HG03354 (cell line): ENCODE results near the gene STOML1.
"Not testable (repeated sequence)": the region's sequence is repeated elsewhere in the genome, so short reads cannot be mapped to it uniquely, and the experiment has no call there.

Experiments used
- ATAC-seq: cut with Tn5 transposase; IDR thresholded peaks from one replicate; pipeline ENCODE4 v1.9.1; 2021; ENCODE audit warnings: mild to moderate bottlenecking; ENCODE audit not compliant: unreplicated experiment, poor library complexity, severe bottlenecking

Gene STOML1

DNA sequence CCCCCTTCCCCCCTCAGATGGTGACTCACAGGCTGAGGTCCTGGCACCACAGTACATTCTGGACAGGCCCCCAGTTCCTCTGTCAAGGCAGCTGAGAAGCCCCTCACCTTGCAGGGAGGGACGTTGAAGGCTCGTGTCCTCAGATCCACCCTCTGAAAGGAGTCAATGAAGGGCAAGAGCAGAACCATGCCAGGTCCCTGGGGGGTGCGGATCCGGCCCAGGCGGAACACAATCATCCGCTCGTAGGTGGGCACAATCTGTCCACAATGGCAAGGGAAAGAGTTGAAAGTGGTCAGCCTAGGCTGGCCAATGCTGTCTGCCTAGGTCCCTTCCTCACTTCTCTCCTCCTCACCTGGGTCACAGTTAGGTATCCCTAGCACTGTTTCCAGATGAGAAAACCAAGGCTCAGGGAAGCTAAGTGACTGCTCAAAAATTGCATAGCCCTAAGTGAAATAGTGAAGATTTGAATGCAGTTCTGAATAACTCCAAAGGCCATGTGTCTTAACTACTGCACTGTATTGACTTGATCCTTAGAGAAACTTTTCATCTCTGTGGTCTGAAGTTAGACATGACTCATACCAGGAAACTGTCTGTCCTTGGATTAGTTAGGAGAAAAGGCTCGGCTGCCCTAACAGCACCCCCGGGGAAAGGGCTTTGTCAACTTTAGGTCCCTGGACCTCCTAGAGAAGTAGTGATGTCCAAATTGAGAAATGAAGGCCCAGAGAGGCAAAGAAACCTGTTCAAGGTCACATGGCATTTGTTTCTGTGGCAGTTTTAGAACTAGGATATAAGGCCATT lies 2.9 kb downstream of the STOML1 start:
- ATAC-seq: no peak

DNA sequence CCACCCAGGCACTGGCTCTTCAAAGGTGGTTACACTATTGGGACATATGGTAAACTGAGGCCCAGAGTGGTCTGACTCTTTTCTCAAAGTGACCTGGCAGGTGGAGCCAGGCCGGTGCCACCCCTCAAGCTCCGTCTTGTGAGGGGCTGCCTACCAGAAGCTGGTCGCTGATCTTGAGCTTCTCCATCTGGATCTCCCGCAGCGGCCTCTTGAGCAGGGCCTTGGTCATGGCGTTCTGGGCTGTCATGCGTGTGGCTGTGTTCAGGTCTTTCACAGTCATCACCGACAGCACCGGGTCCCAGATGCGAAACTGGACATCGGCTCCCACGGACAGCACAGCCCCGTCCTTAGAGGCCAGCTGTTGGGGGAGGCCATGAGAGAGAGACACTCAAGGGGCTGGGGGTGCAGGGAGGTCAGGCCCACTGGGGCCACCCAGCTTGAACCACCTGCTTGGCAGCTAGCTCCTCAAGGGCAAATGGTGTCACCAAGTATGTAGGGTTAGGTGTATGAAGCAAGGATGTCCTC lies 3.6 kb downstream of the STOML1 start:
- no peak for ATAC-seq

DNA sequence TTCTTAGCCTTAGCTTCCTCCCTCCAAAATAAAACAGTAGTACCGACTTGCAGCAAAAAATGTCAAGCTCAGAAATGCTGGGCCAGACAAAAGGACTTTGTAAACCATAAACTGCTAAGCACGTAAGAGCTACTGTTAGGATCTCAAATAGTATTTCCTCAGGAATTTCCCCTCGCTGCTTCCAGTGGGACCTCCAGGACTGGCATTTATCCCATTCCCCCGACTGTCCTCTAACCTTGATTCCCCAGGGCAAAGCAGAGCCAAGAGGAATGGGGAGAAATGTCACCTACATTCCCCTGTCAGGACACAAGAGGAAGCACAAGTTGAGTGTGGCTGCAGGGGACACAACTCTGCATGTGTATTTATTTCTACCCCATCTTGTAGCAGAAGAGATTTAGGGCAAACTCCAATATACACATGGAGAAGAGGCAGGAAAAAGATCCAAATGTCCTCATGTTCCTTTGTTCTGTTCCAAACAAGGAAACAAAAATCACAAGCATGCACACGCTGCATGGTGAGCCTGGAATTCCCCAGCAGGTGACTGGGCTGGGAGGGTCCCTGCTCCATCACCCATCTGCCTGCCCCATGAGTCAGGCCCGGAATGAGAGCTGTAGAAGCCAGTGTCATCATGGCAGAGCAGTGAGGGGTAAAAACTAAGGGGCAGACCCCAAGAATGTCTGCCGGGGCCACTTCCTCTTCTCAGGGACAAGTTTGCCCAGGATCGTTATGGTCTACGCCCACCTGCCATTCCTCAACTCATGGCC lies 4.2 kb downstream of the STOML1 start:
- ATAC-seq: no peak

DNA sequence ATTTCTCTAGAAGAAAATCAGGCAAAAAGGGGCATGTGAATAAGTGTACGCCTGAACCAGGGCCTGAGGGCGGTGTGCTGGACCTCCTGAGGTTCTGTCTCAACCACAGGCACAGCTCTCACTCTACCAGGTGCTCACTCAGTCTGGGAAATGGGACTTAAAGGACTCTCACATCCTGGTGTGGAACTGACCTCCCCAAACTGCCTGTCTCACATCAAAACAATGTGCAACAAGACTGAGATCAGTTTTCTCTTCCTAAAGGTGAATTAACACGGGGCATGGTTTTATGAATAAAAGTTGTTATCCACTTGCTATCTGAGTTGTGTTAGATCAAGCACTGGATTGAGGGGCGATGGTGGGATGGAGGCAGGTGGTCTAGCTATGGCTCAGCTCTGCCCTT lies 4.8 kb downstream of the STOML1 start:
- ATAC-seq: no peak

DNA sequence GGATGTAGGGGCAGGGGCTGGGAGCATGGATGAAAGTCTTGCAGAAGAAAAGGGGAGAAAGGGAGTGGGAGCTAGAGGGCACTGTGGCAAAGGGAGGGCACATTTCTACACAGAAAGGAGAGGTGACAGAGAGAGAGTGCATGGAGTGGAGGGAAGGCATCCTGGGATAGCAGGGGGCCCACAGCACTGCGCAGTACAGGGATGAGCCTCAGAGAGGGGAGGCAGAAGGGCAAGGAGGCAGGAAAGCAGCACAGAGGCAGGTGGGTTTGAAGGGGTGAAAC lies 5.4 kb downstream of the STOML1 start:
- ATAC-seq: no peak

DNA sequence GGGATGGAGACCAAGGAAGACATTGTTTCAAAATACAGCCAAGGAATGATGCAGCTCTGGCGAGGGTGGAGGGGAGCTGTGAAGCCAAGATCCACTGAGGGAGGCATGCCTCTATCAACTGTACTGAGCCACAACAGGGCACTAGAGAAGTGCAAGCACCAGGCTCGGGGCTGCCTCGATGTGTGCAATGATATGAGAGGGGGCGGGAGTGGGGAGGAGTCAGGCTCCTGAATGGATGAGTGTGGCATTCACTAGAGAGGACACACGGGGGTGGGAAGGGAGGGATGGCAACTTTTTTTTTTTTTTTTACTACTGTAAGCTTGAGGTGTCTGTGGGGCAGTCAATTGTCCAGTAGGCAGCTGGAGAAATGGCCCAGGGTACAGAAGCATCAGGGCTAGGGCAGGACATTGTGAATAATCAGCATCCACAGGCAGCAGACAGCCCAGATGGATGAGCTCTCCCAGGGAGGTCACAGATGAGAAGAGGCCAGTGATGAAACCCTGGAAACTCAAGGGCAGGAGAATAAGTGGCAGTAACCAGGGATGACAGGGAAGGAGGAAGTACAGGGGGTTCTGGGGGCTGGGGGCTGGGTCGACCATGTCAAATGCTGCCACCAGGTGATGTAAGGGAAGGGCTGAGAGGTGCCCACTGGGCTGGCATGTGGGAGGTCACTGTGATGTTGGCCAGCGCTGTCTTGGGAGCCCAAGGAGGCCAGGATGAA lies 5.9 kb downstream of the STOML1 start:
- ATAC-seq: no peak

DNA sequence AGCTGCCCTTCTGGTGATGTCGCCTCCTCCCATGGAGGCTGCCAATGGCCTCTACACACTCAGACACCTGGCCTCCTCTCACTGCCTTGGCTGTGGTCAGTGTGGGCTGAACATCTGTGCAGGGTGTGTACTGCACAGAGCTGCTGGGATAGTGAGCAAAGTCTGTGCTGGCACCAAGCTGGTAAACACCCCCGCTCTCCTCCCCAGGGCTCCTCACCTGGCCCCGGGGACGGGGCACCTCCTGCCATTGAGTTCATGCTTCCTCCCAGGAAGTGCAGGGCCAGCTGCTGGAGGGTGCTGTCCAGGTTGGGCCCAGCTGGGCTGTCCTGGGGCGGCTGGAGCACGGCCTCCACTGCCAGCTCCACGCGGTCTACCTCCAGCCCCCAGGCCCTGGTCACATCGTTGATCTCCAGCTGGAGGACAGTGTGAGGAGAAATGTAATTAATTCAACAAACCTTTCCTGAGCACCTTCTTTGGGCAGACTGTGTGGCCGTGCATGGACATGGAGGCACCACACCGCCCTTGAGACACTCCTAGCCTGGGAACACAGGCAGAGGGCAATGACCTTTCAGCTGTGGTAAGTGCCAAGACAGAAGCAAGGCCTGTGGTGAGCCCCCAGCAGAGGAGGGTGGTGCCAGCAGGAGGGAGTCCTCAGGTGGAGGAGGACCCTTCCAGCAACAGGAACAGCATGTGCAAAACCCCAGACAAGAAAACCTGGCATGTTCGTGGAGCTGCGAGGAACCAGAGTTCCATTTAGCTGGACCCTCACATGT lies 6.8 kb downstream of the STOML1 start:
- ATAC-seq: no peak

DNA sequence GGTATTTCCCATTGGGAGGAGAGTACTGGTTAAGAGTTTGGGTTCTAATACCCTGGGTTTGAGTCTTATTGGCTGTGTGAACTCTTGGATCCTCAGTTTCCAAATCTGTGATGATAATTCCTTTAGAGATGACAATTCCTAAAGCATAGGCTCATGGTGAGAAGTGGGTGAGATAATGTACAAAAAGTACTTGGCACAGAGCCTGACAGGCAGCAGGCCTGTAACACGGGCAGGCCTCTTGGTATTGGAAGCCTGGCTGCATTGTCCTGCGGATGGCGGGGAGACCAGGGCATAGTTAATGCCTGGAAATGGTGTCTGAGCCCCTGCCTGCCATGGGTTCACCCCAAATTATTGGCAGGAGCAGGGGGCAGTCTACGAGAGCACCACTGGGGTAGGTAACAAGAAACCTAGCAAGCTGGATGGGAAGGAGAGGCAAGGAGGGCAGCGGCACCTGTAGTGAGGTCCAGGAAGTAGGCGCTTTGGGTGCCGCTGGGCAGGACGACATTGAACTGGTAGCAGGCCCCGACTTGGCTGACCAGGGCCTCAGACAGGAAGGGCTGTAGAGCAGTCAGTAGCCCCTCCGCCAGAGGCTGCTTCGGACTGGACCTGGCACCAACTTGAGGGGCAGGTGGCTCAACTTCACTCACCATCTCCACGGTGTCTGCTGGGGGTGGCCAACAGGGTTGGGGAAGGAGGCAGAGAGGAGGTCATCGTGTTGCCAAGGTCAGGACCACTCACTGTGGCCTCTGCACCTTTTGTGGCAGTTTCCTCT lies 7.7 kb downstream of the STOML1 start:
- no peak for ATAC-seq

DNA sequence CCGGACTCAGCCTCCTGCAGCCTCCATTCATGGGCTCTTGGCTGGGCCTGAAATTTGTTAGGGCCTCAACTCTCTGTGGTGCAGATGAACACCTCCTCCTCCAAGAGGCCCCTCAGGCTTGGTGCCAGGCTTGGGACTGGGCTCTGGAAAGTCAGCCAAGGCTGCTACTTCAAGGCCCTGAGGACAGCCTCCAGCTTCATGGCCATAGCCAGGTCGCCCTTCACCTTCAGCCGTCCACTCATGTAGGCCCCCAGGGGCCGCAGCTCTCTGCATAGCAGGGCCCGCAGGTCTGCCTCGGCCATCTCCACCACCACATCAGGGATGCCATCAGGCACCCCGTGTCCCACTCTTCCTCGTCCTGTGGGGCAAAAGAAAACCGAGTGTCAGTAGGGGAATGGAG lies 8.3 kb downstream of the STOML1 start:
- no peak for ATAC-seq

DNA sequence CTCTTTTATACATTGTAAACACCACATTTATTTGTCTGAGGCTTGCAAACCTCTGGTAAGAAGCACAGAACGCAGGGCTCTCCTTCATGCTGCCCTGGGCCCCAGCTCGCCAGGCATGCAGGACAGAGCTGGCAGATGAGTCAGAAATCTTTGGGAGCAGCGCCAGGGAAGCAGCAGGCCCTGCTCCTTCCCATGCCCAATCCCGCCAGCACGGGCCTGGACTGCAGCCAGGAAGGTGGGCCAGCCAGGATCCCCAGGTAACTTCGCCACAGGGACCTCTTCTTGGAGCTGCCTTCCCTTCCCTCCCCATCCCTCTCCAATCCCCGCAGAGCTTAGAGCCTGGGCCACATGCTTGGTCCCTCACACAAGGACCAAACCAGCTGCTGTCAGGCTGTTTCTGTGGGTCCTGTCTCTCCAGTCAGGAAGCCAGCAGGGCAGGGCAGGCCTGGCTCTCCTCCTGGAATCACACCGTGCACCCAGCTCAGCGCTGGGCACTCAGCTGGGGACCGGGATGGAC lies 8.8 kb downstream of the STOML1 start:
- no peak for ATAC-seq

DNA sequence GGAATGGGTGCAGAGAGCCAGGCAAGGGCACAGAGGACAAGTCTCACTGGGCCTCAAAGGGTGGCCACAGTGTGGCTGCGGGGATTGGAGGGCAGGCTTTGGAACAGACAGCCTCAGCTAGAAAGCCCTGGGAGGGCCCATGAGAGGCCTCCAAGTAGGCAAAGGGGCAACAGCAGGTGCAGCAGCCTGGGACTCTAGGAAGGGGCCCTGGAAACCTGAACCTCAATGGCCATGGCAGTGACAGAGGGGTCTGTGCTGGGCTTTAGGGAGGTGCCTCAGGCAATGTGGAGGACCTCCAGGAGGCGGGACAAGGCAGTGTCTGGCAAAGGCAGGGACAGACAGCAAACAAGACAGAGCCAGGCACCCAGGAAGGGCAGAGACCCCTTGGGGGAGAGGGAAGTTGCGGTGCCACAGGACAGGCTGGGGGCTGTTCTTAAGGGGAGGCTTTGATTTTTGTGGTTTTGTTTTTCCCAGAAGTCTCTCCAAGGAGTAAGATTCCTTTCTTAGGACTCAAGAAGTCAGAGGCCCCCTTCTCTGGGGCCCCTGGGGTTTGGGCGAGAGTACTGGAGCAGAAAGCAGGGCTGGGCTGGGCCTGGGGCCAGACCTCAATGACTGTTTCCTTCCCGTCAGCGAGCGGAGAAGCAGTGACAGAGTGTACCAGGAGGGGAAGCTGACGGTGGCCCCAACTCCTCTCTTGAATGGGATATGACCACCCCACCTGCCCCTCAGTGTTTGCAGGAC lies 9.7 kb downstream of the STOML1 start:
- ATAC-seq: no peak

DNA sequence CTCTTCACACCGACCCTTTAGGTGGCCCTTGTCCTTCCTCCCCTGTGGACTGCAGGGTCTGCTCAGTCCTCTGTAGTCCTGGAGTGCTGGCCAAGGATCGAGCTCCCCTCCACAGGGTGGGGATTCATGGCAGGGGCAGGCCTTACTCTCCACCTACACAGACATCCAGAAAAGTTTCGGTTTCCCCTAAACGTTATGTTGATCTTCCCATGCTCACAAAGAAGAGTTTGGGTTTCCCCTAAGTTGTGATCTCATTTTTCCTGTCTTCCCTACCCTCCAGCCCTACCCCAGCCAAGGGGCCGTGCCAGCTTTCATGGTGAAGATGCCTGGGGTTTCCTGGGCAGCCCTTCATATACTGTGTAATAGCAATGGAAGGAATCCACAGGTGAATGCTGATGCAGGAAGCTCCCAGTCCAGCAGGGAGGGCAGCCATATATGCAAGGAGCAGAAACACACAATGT lies 10.3 kb downstream of the STOML1 start:
- no peak for ATAC-seq

DNA sequence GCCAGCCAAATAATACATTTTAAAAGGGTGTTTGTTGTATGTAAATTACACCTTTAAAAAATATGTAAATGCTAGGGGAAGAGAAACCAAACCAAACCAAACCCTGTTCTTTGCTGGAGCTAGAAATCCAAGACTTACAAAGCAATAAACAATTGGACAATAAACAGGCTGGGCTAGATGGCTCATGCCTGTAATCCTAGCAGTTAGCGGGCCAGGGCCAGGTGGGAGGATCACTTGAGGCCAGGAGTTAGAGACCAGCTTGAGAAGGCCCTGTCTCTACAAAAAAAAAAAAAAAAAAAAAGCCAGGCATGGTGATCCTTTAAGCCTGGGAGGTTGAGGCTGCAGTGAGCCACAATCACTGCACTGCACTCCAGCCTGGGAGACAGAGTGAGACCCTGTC lies 12.5 kb downstream of the STOML1 start:
- ATAC-seq: no peak

DNA sequence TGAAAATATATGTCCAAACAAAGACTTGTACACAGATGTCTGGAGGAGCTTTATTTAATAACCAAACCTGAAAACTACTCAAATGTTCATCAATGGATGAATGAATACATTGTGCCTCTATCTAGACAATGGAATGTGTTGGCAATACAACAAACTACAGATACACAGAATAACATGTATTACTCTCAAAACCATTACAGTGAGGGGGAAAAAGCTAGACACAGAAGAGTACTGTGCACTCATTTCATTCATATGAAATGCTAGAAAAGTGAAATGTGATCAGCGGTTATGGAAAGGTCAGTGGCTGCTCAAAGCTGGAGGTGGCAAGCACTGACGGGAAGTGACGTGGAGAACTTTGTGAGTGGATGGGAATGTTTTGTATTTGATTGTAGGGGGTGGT lies 13.2 kb downstream of the STOML1 start:
- no peak for ATAC-seq

DNA sequence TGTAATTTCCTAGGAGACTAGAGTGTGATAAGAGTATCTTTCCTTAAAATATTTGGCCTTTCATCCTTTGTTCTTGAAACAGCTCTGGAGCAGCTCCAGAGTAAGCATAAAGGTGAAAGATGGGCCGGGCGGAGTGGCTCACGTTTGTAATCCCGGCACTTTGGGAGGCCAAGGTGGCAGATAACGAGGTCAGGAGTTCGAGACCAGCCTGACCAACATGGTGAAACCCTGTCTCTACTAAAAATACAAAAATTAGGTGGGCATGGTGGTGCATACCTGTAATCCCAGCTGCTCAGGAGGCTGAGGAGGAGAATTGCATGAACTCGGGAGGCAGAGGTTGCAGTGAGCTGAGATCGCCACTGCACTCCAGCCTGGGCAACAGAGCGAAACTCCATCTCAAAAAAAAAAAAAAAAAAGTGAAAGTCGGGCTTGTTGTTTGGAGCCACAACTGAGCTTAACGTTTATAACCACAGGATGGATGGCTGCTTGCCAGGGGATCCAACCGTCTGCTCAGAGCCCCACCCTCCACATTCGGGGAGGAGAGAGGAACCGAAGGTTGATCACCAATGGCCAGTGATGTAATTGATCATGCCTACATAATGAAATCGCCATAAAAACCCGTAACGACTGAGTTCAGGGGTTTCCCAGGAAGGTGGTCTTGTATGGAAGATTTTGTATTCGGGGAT lies 16.5 kb downstream of the STOML1 start:
- not testable (repeated sequence) for ATAC-seq

DNA sequence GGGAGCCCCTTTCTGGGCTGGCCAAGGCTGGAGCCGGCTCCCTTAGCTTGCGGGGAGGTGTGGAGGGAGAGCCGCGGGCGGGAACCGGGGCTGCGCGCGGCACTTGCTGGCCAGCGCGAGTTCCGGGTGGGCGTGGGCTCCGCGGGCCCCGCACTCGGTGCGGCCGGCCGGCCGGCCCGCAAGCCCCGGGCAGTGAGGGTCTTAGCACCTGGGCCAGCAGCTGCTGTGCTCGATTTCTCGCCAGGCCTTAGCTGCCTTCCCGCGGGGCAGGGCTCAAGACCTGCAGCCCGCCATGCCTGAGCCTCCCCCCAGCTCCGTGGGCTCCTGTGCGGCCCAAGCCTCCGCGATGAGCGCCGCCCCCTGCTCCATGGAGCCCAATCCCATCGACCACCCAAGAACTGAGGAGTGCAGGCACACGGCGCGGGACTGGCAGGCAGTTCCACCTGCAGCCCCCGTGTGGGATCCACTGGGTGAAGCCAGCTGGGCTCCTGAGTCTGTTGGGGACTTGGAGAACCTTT lies 18.4 kb downstream of the STOML1 start:
- not testable (repeated sequence) for ATAC-seq

DNA sequence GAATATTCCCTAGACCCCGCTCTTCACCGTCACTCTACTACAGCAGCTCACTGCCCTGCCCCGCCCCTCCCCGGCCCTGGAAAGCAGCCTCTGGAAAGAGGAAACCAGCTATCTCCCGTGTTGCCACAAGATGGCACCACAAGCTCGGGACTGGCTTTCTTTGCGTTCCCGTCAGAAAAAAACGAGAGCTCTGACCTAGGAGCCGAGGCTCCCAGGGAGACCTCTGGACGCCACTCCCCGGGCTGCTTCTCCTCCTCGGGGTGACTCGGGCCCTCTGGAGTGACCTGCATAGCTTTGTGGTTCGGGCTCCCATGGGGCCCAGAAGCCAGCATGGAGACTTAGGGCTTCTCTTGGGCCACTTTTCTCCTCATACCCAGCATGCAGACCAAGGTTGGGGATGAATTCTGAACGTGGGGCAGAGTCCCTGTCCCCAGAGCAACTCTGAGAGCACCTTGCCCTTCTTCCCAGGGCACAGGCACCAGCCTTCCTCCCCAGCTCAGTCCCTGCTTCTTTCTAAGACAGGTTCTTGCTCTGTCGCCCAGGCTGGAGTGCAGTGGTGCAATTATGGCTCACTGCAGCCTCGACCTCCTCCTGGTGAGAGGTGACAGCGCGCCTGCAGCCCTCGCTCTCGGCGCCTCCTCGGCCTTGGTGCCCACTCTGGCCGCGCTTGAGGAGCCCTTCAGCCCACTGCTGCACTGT lies 19.0 kb downstream of the STOML1 start:
- peak; percentile 62 for ATAC-seq
